CD4-positive, alpha-beta T cell treated with Interleukin-6 at 100 ng/mL for 8 hours (primary cell): ENCODE results near the gene CHCHD10.
"Not testable (repeated sequence)": the region's sequence is repeated elsewhere in the genome, so short reads cannot be mapped to it uniquely, and the experiment has no call there.

Experiments
- DNase-seq: peaks from one replicate; pipeline ENCODE4 v3.0.0-alpha.2; 2020; ENCODE audit warnings: mixed read lengths, low spot score

CHCHD10 gene

DNA sequence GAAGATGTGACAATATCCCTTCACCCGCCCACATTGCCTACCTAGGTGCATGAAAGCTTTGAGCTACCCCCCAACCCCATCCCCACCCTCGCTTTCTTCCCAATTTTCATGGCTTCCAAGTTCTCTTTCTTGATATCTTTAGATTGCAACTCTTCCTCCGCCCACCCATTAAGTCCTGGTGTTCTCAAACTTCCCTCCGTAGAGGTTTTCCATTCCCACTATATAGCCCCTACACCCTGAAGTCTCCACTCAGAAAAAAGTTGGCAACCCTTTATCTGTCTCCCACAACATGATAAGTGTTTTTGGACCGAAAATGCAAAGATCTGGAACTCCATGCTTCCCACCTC is 17.4 kb downstream of the CHCHD10 start:
- no peak for DNase-seq

DNA sequence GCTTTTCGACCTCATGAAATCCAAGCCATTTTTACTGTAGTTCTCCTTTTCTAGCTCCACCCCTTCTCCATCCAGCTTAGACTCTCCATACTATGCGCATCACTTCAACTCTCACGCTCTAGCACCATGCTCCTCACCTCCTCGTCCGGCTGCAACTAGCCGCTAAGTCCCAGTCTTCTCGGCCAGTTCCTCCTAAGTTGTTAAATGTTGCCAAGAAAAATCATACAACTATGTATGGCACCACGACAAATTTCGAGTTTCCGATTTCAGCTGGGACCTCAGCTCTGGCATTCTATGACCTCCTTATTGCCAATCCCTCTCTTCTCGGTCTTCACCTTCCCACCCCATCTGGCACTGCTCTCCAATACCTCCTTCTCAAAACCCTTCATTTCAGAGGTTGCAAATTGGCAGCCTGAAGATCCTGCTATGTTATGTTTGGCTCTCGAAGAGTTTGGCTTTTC is 17.9 kb downstream of the CHCHD10 start:
- DNase-seq: no peak

DNA sequence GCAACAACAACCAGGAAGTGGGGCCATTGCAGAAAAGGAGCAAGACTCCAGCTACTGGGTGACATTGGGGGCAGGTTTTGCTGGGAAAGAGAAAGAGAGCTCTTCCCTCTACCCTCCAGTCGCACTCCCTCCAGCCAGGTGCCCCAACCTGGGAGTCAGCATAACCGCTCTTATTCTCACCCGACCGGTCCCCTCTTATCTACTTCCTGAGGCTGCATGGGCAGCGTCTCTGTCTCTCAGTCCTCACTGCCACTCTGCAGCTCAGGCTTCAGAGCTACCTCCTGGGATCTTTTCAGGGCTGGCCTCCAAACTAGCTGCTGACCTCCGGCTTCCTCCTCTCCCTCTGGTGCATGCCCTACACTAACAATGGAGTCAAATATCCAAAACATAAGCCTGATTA is 22.0 kb downstream of the CHCHD10 start:
- no peak for DNase-seq

DNA sequence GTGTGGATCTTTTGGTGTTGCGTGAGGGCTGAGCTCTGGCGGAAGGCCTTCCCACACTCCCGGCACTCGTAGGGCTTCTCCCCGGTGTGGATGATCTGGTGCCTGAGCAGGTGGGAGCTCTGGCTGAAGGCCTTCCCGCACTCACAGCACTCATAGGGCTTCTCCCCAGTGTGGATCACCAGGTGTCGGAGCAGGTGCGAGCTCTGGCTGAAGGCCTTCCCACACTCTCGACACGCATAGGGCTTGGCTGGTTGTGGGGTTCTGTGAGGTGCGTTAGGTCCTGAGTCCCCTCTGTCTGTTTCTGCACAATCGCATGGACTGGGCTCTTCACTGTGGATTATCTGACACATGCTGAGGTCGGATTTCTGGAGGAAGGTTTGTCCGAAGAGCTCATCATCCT is 23.3 kb downstream of the CHCHD10 start:
- DNase-seq: no peak

DNA sequence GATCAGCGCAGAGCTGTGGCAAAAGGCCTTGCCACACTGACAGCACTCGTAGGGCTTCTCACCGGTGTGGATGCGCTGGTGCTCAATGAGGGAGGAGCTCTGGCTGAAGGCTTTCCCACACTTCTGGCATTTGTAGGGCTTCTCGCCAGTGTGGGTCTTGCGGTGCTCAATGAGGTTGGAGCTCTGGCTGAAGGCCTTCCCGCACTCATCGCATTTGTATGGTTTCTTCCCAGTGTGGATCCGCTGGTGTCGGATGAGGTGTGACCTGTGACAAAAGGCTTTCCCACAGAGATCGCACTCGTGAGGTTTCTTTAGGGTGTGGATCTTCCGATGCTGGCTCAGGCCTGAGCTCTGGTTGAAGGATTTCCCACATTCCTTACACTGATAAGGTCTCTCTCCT is 23.8 kb downstream of the CHCHD10 start:
- no peak for DNase-seq

DNA sequence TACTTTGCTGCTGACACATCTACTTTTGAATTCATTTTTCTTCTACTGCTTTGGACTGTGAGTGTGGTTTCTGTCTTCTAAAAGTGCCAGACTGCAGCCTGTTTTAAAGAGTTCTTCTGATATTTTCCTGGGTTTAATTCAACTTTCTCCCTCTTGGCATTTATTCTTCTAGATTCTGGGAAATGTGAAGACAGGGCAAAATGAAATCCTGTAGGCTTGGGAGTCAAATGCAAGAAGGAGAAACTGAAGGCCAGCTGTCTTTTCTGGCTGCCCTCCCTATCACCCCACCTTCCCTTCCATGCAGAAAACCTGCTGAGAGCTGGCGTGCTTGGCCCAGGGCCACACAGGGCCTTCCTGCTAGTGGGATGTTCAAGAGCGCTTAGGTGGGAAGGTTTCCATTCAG is 24.5 kb downstream of the CHCHD10 start:
- DNase-seq: no peak

DNA sequence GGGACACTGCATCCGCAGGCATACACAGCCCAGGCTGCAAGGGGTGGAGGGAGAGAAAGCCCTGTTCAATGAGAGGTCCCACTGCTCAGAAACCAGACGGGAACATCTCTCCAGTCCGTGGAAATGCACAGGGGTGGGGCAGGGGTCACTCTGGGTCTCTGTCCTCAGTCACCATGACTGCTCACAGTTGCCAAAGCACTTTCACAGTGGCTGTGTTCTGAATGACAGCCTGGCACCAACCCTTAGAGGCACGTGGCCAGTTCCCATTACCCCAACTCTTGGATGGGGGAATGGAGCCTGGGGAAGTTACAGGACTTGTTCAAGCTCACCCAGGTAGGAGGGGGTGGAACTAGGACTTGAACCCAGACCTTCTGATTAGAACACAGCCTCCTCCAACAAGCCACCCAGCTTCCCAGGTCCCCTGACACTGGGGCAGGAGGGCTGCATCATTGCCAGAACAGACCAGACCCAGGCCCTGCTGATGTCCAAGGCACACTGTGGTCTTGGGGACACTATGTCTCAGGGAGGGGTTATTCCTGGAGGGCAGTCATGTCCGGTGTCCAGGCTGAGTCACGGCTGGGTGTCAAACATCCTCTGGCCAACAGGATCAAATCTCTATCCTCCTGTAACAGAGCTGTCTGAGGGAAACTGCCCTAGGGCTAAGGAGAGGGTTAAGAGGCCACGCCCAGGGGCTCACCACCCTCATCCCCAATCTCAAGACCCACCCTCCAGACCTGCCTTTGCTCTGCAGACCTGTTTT is 25.1 kb downstream of the CHCHD10 start:
- DNase-seq: no peak

DNA sequence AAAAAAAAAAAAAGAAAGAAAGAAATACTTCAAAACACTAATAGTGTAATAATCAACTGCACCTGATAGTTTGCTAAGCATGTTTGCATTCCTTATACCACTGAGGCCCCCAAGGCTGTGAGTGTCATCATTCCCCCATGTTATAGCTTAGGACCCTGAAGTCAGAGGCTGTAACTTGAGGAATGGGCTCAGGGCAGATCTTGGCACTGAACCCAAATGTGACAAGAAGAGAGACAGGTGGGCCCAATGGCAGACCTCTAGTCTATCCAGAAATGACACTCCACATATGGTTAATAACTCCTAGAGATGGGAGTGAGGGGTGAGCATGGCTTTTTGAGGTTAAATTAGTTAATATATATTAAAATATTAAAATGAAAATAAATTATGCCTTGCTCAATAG is 30.1 kb downstream of the CHCHD10 start:
- no peak for DNase-seq

DNA sequence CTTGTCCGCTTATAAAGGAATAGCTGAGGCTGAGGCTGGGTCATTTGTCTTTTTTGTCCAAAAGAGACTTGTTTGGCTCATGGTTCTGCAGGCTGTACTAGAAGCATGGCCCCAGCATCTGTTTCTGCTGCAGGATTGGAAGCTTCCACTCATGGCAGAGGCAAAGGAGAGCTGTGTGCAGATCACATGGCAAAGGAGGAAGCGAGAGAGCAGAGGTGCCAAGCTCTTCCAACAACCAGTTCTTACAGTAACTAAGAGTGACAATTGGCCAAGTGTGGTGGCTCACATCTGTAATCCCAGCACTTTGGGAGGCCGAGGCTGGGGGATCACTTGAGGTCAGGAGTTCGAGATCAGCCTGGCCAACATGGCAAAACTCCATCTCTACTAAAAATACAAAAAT is 39.7 kb downstream of the CHCHD10 start:
- not testable (repeated sequence) for DNase-seq

DNA sequence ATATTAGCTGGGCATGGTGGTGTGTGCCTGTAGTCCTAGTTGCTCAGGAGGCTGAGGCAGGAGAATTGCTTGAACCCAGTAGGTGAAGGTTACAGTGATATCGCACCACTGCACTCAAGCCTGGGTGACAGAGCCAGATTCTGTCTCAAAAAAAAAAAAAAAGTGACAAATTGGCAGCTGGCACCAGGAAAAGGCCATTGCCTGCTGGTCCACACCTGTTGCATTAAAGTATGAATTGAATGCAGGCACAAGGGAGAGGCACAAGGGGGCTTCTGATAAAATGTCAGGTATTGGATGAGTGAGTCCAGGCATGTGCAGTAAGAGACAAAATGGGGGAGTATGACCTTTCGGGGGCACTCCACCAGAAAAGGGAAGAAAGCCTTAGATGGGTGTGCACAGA is 45.0 kb downstream of the CHCHD10 start:
- no peak for DNase-seq

DNA sequence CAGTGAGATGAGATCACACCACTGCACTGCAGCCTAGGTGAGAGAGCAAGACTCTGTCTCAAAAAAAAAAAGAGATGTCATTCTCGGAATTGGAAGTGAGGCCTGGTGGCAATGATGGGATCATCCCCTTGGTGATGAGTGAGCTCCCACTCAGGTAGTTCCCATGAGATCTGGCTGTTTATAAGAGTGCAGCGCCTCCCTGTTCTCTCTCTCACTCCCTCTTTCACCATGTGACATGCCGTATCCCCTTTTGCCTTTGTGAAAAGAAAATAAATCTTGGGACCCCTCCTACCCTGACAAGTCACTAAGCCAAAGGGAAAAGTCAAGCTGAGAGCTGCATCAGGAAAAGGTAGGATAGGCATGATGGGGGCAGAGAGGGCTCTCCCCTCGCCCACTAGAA is 45.6 kb downstream of the CHCHD10 start:
- no peak for DNase-seq

DNA sequence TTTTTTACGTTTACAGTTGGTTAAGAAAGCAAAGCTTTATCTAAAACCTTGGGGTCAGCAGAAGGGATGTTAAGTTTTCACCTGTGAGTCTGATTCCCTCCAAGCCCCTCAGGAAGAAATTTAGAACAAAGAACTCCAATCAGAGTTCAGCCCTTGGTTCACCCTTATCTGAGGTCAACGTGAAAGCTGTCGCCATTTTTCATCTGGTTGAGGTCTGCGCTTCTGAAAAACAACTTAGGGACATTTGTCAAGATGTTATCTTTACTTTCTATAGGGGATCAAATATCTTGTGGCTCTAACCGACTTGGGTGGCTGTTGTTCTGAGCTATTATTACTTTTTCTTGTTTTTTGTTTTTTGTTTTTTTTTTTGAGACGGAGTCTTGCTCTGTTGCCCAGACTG is 46.9 kb downstream of the CHCHD10 start:
- DNase-seq: no peak

DNA sequence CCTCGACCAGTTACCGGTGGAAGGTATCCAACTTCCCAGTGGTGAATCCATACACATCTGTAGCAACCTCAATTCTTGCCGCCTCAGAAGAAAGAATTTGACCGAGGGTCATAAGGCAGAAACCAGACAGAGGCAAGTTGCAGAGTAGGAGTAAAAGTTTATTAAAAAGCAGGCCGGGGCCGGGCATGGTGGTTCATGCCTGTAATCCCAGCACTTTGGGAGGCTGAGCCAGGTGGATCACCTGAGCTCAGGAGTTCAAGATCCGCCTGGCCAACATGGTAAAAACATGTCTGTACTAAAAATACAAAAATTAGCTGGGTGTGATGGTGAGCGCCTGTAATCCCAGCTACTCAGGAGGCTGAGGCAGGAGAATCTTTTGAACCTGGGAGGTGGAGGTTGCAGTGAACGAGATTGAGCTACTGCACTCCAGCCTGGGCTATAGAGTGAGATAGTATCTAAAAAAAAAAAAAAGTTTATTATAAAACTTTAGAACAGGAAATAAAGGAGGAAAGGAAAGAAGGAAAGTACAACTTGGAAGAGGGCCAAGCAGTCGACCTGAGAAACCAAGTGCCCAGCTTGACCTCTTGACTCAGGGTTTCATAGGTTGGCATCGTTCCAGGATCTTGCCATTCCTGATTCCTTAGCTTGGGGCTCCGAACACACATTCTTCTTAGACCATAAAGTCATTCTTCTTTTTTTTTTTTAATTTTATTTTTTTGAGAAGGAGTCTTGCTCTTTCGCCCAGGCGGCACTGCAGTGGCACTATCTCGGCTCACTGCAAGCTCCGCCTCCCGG is 49.2 kb downstream of the CHCHD10 start:
- no peak for DNase-seq

DNA sequence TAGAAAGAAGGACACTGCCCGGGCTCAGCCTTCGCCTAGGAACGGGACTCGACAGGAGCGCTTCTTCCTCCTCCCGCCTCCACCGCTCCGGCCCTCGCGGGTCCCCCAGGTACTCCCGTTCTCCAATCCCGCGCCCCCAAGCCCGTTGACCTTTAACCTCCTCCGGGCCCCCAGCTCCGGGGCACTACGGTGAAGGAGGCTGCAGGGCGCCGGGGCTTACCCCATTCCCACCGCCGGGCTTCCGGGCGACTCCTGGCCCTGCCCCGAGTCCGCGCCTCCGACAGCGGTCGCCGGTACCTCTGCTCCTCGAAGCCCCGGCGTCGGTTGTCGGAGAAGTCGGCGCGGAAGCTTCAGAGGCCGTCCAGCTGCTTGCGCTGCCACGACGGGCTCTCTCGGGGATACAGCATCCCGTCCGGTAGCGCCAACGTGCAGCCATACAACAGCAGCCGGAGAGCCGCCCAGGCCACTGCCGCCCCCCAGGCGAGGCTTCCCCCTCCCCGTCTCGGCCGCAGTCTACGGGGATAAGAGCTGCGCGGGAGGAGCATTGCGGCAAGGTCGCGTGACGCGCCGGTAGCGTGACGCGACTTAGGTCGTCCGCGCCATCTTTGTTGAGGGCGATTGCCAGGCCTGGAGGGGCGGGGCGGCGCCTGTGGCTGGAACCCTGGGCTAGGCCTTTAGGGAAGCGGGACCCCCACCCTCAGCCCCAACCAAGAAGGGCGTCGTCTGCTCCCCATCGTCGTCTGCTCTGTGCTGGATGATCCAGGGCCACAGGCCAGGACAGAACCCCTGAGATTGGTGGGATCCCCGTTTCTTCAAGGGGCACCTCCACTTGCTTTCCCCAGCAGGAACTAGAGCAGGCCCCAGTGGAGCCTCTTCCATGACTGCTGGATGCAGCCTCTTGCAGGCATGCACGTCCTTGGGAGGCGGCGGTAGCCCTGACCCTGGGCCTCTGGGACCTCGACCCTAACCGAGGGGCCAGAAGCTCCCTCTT is 50.7 kb downstream of the CHCHD10 start:
- DNase-seq: peak; percentile 78
